Activated B cell treated with CpG ODN at 0.5 μM for 24 hours (primary cell): ENCODE results near the gene TCP11L1. TPM values are rescaled to one million over a fixed set of nuclear protein-coding genes. Genes with fewer than 3 reads are reported as not detected.
"Not testable (repeated sequence)": the region's sequence is repeated elsewhere in the genome, so short reads cannot be mapped to it uniquely, and the experiment has no call there.

Source experiments
- ATAC-seq: fragments of 200-7000 bp; cut with Tn5 transposase; one replicate; pipeline ENCODE4 v1.10.0; 2021; ENCODE audit warnings: low read depth, mild to moderate bottlenecking, moderate library complexity
- CTCF ChIA-PET: fragments of 350-600 bp; sonication (Branson Sonifier 250); formaldehyde crosslinking; loops from one replicate; lab custom pipeline; 2021; ENCODE audit warnings: antibody characterized with exemption; lab: Charles Lee
- POLR2A ChIA-PET: fragments of 350-600 bp; sonication (Branson Sonifier 250); formaldehyde crosslinking; loops from one replicate; lab custom pipeline; 2021; ENCODE audit warnings: antibody characterized with exemption; lab: Charles Lee
- DNase-seq: peaks from one replicate; pipeline ENCODE4 v3.0.0; 2022
- H3K27ac Mint-ChIP-seq: one replicate; pipeline ENCODE4 v1.8.0; 2020; ENCODE audit warnings: mixed read lengths
- H3K27me3 Mint-ChIP-seq: one replicate; pipeline ENCODE4 v1.8.0; 2021; ENCODE audit warnings: mixed read lengths
- H3K36me3 Mint-ChIP-seq: one replicate; pipeline ENCODE4 v1.8.0; 2021; ENCODE audit warnings: low read depth, mixed read lengths
- H3K4me1 Mint-ChIP-seq: one replicate; pipeline ENCODE4 v1.8.0; 2021; ENCODE audit warnings: mixed read lengths
- H3K4me3 Mint-ChIP-seq: one replicate; pipeline ENCODE4 v1.8.0; 2020; ENCODE audit warnings: mild to moderate bottlenecking, mixed read lengths
- H3K9me3 Mint-ChIP-seq: one replicate; pipeline ENCODE4 v1.8.0; 2020; ENCODE audit warnings: mixed read lengths
- CTCF ChIP-seq: fragments of 200-600 bp; IDR thresholded peaks from one replicate; pipeline ENCODE4 v1.8.0; 2022; ENCODE audit warnings: antibody characterized with exemption, mild to moderate bottlenecking
- intact Hi-C: fragments of 100-400 bp; cut with micrococcal nuclease; formaldehyde crosslinking; loops from one replicate; pipeline ENCODE4 v1.15.1; 2024
- total RNA-seq: library from RNA; stranded (reverse); gene quantifications from 2 replicates; pipeline ENCODE4 v1.2.3, GENCODE V29; 2022

The TCP11L1 gene
- total RNA-seq, 1 donor from 2014 or later = 17.7 TPM

GRCh38 chr11:33027846-33028536 lies 11.4 kb upstream of the TCP11L1 start:
- ChIA-PET POLR2A (no interaction called here), CTCF (no interaction called here)
- intact Hi-C loops = no loop called here
- Mint-ChIP-seq H3K4me3 (no peak overlapping the region), H3K27ac (no peak overlapping the region), H3K36me3 (no peaks in the 10 kb centered on the region), H3K27me3 (peaks cover 4% of the 10 kb centered on the region), H3K9me3 (no peaks in the 10 kb centered on the region), H3K4me1 (no peaks in the 10 kb centered on the region)
- DNase-seq = no peak
- ATAC-seq = no peak
- TF ChIP-seq CTCF = no peak

GRCh38 chr11:33028537-33028914 lies 10.8 kb upstream of the TCP11L1 start:
- Mint-ChIP-seq H3K4me1 (no peaks in the 10 kb centered on the region), H3K9me3 (no peaks in the 10 kb centered on the region), H3K4me3 (no peak overlapping the region), H3K27ac (no peak overlapping the region), H3K27me3 (peaks cover 4% of the 10 kb centered on the region), H3K36me3 (no peaks in the 10 kb centered on the region)
- ATAC-seq (no peak), DNase-seq (no peak)
- TF ChIP-seq CTCF = no peak
- POLR2A ChIA-PET = no interaction called here
- CTCF ChIA-PET = no interaction called here
- intact Hi-C loops = no loop called here

- H3K36me3 Mint-ChIP-seq, H3K27me3 Mint-ChIP-seq, intact Hi-C loops, POLR2A ChIA-PET, DNase-seq, H3K4me1 Mint-ChIP-seq, ATAC-seq, H3K4me3 Mint-ChIP-seq, H3K27ac Mint-ChIP-seq, CTCF ChIA-PET, H3K9me3 Mint-ChIP-seq: not testable (repeated sequence)
Measured at GRCh38 chr11:33029218-33029617, 10.2 kb upstream of the TCP11L1 start.

- H3K27me3 Mint-ChIP-seq = peaks cover 12% of the 10 kb centered on the region
- ATAC-seq = no peak
- DNase-seq = no peak
- H3K4me1 Mint-ChIP-seq = no peaks in the 10 kb centered on the region
- H3K9me3 Mint-ChIP-seq = no peaks in the 10 kb centered on the region
- H3K36me3 Mint-ChIP-seq = no peaks in the 10 kb centered on the region
- ChIA-PET POLR2A (no interaction called here), CTCF (no interaction called here)
- H3K27ac Mint-ChIP-seq = no peak overlapping the region
- H3K4me3 Mint-ChIP-seq = no peak overlapping the region
- intact Hi-C loops = no loop called here
- TF ChIP-seq CTCF = no peak
Measured at GRCh38 chr11:33033493-33033892, 5.9 kb upstream of the TCP11L1 start.

GRCh38 chr11:33035011-33035410 lies 4.4 kb upstream of the TCP11L1 start:
- ATAC-seq (no peak), DNase-seq (no peak)
- TF ChIP-seq CTCF = no peak
- ChIA-PET POLR2A (interaction anchor here (0.7 kb wide), 1 partner anchor 13 kb away, joined by 4 read pairs; no protein-coding TSS in a partner anchor), CTCF (no interaction called here)
- H3K27ac Mint-ChIP-seq = no peak overlapping the region
- intact Hi-C loops = no loop called here
- H3K36me3 Mint-ChIP-seq = peaks cover 4% of the 10 kb centered on the region
- H3K4me3 Mint-ChIP-seq = no peak overlapping the region
- H3K9me3 Mint-ChIP-seq = no peaks in the 10 kb centered on the region
- peaks cover 12% of the 10 kb centered on the region for H3K27me3 Mint-ChIP-seq
- H3K4me1 Mint-ChIP-seq = no peaks in the 10 kb centered on the region
